IMR-90 (cell line): Measurements from ENCODE around the gene AFF2. TPM values are rescaled to one million over a fixed set of nuclear protein-coding genes. Genes with fewer than 3 reads are reported as not detected.

Experiments used
- ATAC-seq: fragments of 200-7000 bp; cut with Tn5 transposase; 2 replicates; pipeline ENCODE4 v1.9.1; 2020; ENCODE audit warnings: low read depth, mild to moderate bottlenecking, moderate library complexity
- BruUV-seq: library from RNA; stranded (reverse); fragments of 400-500 nt; replicated peaks from 2 replicates; lab custom pipeline; 2021; lab: Mats Ljungman, UMichigan
- CTCF ChIA-PET: fragments of 300-600 bp; formaldehyde crosslinking; extraction: SDS; loops from one replicate; lab custom pipeline; 2021; ENCODE audit warnings: antibody characterized with exemption; lab: Yijun Ruan, JAX
- POLR2A ChIA-PET: fragments of 300-600 bp; sonication (Branson Sonifier 250); formaldehyde crosslinking; loops from one replicate; lab custom pipeline; 2022; ENCODE audit warnings: antibody characterized with exemption; ENCODE audit not compliant: unreplicated experiment; lab: Charles Lee
- DNase-seq: peaks from one replicate; pipeline ENCODE4 v3.0.0; 2013
- H2AFZ ChIP-seq: replicated peaks from 2 replicates; pipeline ENCODE3; 2013; ENCODE audit warnings: low read length, mild to moderate bottlenecking; ENCODE audit not compliant: poor library complexity
- H2AK5ac ChIP-seq: 2 replicates; pipeline ENCODE4 v1.6.1; 2013; ENCODE audit warnings: low read depth, low read length, inconsistent platforms
- H2AK9ac ChIP-seq: replicated peaks from 2 replicates; pipeline ENCODE3; 2013; ENCODE audit warnings: mild to moderate bottlenecking, low read depth, low read length, moderate library complexity; ENCODE audit not compliant: poor library complexity
- H2BK120ac ChIP-seq: 2 replicates; pipeline ENCODE4 v1.6.1; 2013; ENCODE audit warnings: low read depth, low read length, inconsistent platforms
- H2BK15ac ChIP-seq: 3 replicates; pipeline ENCODE4 v1.6.1; 2013; ENCODE audit warnings: low read depth, low read length, inconsistent platforms
- H2BK20ac ChIP-seq: 2 replicates; pipeline ENCODE4 v1.6.1; 2013; ENCODE audit warnings: low read depth, mild to moderate bottlenecking, inconsistent platforms, low read length, moderate library complexity
- H2BK5ac ChIP-seq: 2 replicates; pipeline ENCODE4 v1.6.1; 2013; ENCODE audit warnings: mild to moderate bottlenecking, low read depth, low read length, inconsistent platforms; ENCODE audit not compliant: poor library complexity, severe bottlenecking
- H3K14ac ChIP-seq: replicated peaks from 2 replicates; pipeline ENCODE4 v1.6.1; 2013; ENCODE audit warnings: low read depth, low read length, inconsistent platforms
- H3K18ac ChIP-seq: 2 replicates; pipeline ENCODE4 v1.6.1; 2013; ENCODE audit warnings: low read depth, low read length, control low read depth
- H3K23ac ChIP-seq: 2 replicates; pipeline ENCODE4 v1.6.1; 2013; ENCODE audit warnings: low read depth, low read length, inconsistent platforms
- H3K27ac ChIP-seq: 2 replicates; pipeline ENCODE4 v1.5.1; 2013; ENCODE audit warnings: mild to moderate bottlenecking, control low read depth, low read length; ENCODE audit not compliant: insufficient read depth
- H3K27me3 ChIP-seq: 2 replicates; pipeline ENCODE4 v1.6.1; 2013; ENCODE audit warnings: low read length; ENCODE audit not compliant: control insufficient read depth, insufficient read depth
- H3K36me3 ChIP-seq: 2 replicates; pipeline ENCODE4 v1.6.1; 2013; ENCODE audit warnings: low read length, mixed read lengths; ENCODE audit not compliant: control insufficient read depth, insufficient read depth
- H3K4ac ChIP-seq: 2 replicates; pipeline ENCODE4 v1.6.1; 2013; ENCODE audit warnings: low read depth, low read length, inconsistent platforms
- H3K4me1 ChIP-seq: 2 replicates; pipeline ENCODE4 v1.6.1; 2013; ENCODE audit warnings: low read length, mixed read lengths; ENCODE audit not compliant: control insufficient read depth, insufficient read depth
- H3K4me2 ChIP-seq: 2 replicates; pipeline ENCODE4 v1.6.1; 2013; ENCODE audit warnings: low read depth, mild to moderate bottlenecking, control low read depth, low read length, moderate library complexity
- H3K4me3 ChIP-seq: 2 replicates; pipeline ENCODE4 v1.5.1; 2013; ENCODE audit warnings: low read depth, mild to moderate bottlenecking, control low read depth, low read length, moderate library complexity; ENCODE audit not compliant: insufficient read depth
- H3K56ac ChIP-seq: 2 replicates; pipeline ENCODE4 v1.6.1; 2013; ENCODE audit warnings: low read length, inconsistent platforms; ENCODE audit not compliant: insufficient read depth; ENCODE audit errors: extremely low read depth
- H3K79me1 ChIP-seq, 2 experiments: 2 replicates each; pipeline ENCODE4 v1.6.1; 2013; ENCODE audit warnings: low read length in 2 of 2, inconsistent platforms in 1 of 2, low read depth in 1 of 2
- H3K9ac ChIP-seq: 2 replicates; pipeline ENCODE4 v1.6.1; 2013; ENCODE audit warnings: low read depth, low read length, control low read depth
- H3K9me1 ChIP-seq: 2 replicates; pipeline ENCODE4 v1.6.1; 2013; ENCODE audit warnings: low read length, inconsistent platforms; ENCODE audit not compliant: insufficient read depth
- H3K9me3 ChIP-seq: 2 replicates; pipeline ENCODE4 v1.6.1; 2013; ENCODE audit warnings: low read length; ENCODE audit not compliant: control insufficient read depth, insufficient read depth
- H4K20me1 ChIP-seq: 2 replicates; pipeline ENCODE4 v1.6.1; 2013; ENCODE audit warnings: low read length, inconsistent platforms; ENCODE audit not compliant: insufficient read depth
- H4K5ac ChIP-seq: 2 replicates; pipeline ENCODE4 v1.6.1; 2013; ENCODE audit warnings: mild to moderate bottlenecking, low read depth, low read length, control low read depth
- H4K8ac ChIP-seq, 2 experiments: 2 replicates each; pipeline ENCODE4 v1.6.1; 2013; ENCODE audit warnings: low read depth in 2 of 2, low read length in 2 of 2, control low read depth in 1 of 2, inconsistent platforms in 1 of 2
- H4K91ac ChIP-seq: 2 replicates; pipeline ENCODE4 v1.6.1; 2013; ENCODE audit warnings: low read depth, low read length, inconsistent platforms; ENCODE audit not compliant: insufficient read depth
- BHLHE40 ChIP-seq: fragments of 150-350 bp; IDR thresholded peaks from 2 replicates; pipeline ENCODE4 v1.6.1; 2016; ENCODE audit warnings: mild to moderate bottlenecking, low read depth, low read length
- CEBPB ChIP-seq: IDR thresholded peaks from 2 replicates; pipeline ENCODE4 v1.6.1; 2012; ENCODE audit warnings: low read depth, low read length, improper control_type of control experiment
- CHD1 ChIP-seq: IDR thresholded peaks from 2 replicates; pipeline ENCODE4 v1.6.1; 2012; ENCODE audit warnings: low read depth, low read length, improper control_type of control experiment
- ELK1 ChIP-seq: fragments of 150-350 bp; IDR thresholded peaks from 2 replicates; pipeline ENCODE4 v1.6.1; 2016; ENCODE audit warnings: low read depth, mild to moderate bottlenecking, low read length, moderate library complexity, borderline replicate concordance
- FOS ChIP-seq: fragments of 150-350 bp; IDR thresholded peaks from 2 replicates; pipeline ENCODE4 v1.6.1; 2016; ENCODE audit warnings: low read depth, low read length
- MAFK ChIP-seq: IDR thresholded peaks from 2 replicates; pipeline ENCODE4 v1.6.1; 2012; ENCODE audit warnings: low read depth, low read length, improper control_type of control experiment
- MAZ ChIP-seq: IDR thresholded peaks from 2 replicates; pipeline ENCODE4 v1.6.1; 2012; ENCODE audit warnings: low read depth, mild to moderate bottlenecking, low read length, improper control_type of control experiment, moderate library complexity, borderline replicate concordance
- MXI1 ChIP-seq: IDR thresholded peaks from 2 replicates; pipeline ENCODE4 v1.6.1; 2012; ENCODE audit warnings: low read depth, mild to moderate bottlenecking, low read length, moderate library complexity, borderline replicate concordance
- NFE2L2 ChIP-seq: fragments of 150-350 bp; IDR thresholded peaks from 2 replicates; pipeline ENCODE4 v1.6.1; 2016; ENCODE audit warnings: low read depth, mild to moderate bottlenecking, low read length
- POLR2A ChIP-seq: IDR thresholded peaks from 2 replicates; pipeline ENCODE4 v1.6.1; 2012; ENCODE audit warnings: mild to moderate bottlenecking, low read depth, low read length
- RAD21 ChIP-seq: IDR thresholded peaks from 2 replicates; pipeline ENCODE4 v1.6.1; 2012; ENCODE audit warnings: low read length, improper control_type of control experiment
- RCOR1 ChIP-seq: IDR thresholded peaks from 2 replicates; pipeline ENCODE4 v1.6.1; 2012; ENCODE audit warnings: mild to moderate bottlenecking, low read length, improper control_type of control experiment; ENCODE audit not compliant: insufficient replicate concordance
- RFX5 ChIP-seq: IDR thresholded peaks from 2 replicates; pipeline ENCODE4 v1.8.0; 2012; ENCODE audit warnings: low read depth, mild to moderate bottlenecking, low read length, moderate library complexity
- SMC3 ChIP-seq: fragments of 150-350 bp; IDR thresholded peaks from 2 replicates; pipeline ENCODE4 v1.6.1; 2016; ENCODE audit warnings: low read depth, mild to moderate bottlenecking, antibody characterized with exemption, low read length, moderate library complexity
- USF2 ChIP-seq: fragments of 150-350 bp; IDR thresholded peaks from 2 replicates; pipeline ENCODE4 v1.6.1; 2017; ENCODE audit warnings: mild to moderate bottlenecking, antibody characterized with exemption, low read length, low read depth
- WGBS, 2 experiments: methylation state at CpG; one replicate each; pipeline versions ENCODE4 v1.1.5 to v1.1.7; 2013; ENCODE audit warnings: missing lambda C conversion rate in 2 of 2; ENCODE audit not compliant: insufficient read length in 1 of 2; ENCODE audit errors: extremely low coverage in 2 of 2; 5-methylcytosine and 5-hydroxymethylcytosine counted together
- dilution Hi-C: fragments of 300-500 bp; cut with HindIII; formaldehyde crosslinking; loops from one replicate; pipeline ENCODE4 v1.14.3; 2018; ENCODE audit warnings: low sequenced_read_pairs; ENCODE audit not compliant: unreplicated experiment
- in situ Hi-C: fragments of 300-500 bp; cut with MboI; formaldehyde crosslinking; loops from 3 replicates; pipeline ENCODE4 v1.14.3; 2019; ENCODE audit warnings: low sequenced_read_pairs, inconsistent platforms, mixed read lengths
- intact Hi-C: fragments of 100-400 bp; cut with micrococcal nuclease; formaldehyde crosslinking; loops from 2 replicates; pipeline ENCODE4 v1.10.0; 2022
- polyA plus RNA-seq, 3 experiments: library from polyadenylated mRNA; depleted of rRNA; stranded (reverse); fragments of >200 nt; gene quantifications; 2 replicates each; pipeline ENCODE4 v1.2.3, GENCODE V29; 2012; ENCODE audit warnings: low replicate concordance in 1 of 3
- total RNA-seq: library from RNA; depleted of rRNA; stranded (reverse); fragments of >200 nt; gene quantifications from 2 replicates; pipeline ENCODE4 v1.2.3, GENCODE V29; 2012
- TF ChIP-seq, protein P1 (sequence below): conservative IDR thresholded peaks from 2 replicates; pipeline ENCODE4 v1.5.1; 2012; ENCODE audit warnings: mild to moderate bottlenecking, low read depth, low read length, improper control_type of control experiment

The AFF2 gene
- total and polyA plus RNA-seq, 2 of the 4 experiments (the other 2 are of a cell fraction) = 0.15 to 0.72 TPM

- Histone ChIP-seq H3K27ac (no peak overlapping the region), H3K4me3 (no peak overlapping the region), H3K18ac (no peak overlapping the region), H2BK15ac (no peak overlapping the region), H3K9ac (no peak overlapping the region), H2BK5ac (no peak overlapping the region), H4K20me1 (no peaks in the 10 kb centered on the region), H3K56ac (no peak overlapping the region), H3K4me2 (no peak overlapping the region), H4K5ac (no peak overlapping the region), H3K14ac (no peak overlapping the region), H3K9me3 (no peaks in the 10 kb centered on the region), H4K91ac (no peak overlapping the region), H2AK5ac (no peak overlapping the region), H3K36me3 (no peaks in the 10 kb centered on the region), H2AFZ (no peak overlapping the region), H3K23ac (no peak overlapping the region), H4K8ac (no peak overlapping the region), H2BK20ac (no peak overlapping the region), H2AK9ac (no peak overlapping the region), H3K4me1 (no peaks in the 10 kb centered on the region), H3K4ac (no peak overlapping the region), H2BK120ac (no peak overlapping the region), H3K27me3 (no peaks in the 10 kb centered on the region), H3K79me1 (no peaks in the 10 kb centered on the region), H3K9me1 (no peaks in the 10 kb centered on the region)
- DNase-seq (no peak), ATAC-seq (no peak)
- no CpG with 5 or more reads among the region's 1 CpG for whole genome bisulfite sequencing, 2 experiments
- in situ Hi-C loops = no loop called here
- BruUV-seq = no TSS peak
- TF ChIP-seq NFE2L2 (no peak), CEBPB (no peak), RCOR1 (no peak), ELK1 (no peak), POLR2A (no peak), MAFK (no peak), RFX5 (no peak), RAD21 (no peak), BHLHE40 (no peak), MAZ (no peak), SMC3 (no peak), FOS (no peak), MXI1 (no peak), USF2 (no peak), CHD1 (no peak)
- TF ChIP-seq, protein P1, sequence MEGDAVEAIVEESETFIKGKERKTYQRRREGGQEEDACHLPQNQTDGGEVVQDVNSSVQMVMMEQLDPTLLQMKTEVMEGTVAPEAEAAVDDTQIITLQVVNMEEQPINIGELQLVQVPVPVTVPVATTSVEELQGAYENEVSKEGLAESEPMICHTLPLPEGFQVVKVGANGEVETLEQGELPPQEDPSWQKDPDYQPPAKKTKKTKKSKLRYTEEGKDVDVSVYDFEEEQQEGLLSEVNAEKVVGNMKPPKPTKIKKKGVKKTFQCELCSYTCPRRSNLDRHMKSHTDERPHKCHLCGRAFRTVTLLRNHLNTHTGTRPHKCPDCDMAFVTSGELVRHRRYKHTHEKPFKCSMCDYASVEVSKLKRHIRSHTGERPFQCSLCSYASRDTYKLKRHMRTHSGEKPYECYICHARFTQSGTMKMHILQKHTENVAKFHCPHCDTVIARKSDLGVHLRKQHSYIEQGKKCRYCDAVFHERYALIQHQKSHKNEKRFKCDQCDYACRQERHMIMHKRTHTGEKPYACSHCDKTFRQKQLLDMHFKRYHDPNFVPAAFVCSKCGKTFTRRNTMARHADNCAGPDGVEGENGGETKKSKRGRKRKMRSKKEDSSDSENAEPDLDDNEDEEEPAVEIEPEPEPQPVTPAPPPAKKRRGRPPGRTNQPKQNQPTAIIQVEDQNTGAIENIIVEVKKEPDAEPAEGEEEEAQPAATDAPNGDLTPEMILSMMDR = no peak
- intact Hi-C loops = no loop called here
- CTCF ChIA-PET = interaction anchor here (1.2 kb wide), 1 partner anchor 10 kb away, joined by 3 read pairs; no protein-coding TSS in a partner anchor
- dilution Hi-C loops = no loop called here
- POLR2A ChIA-PET = no interaction called here
These were observed 67.4 kb downstream of the AFF2 start for GRCh38 chrX:148567779-148568178.
